GM10248 (cell line): ENCODE data around the gene LLGL1.

Experiments used
- CTCF ChIA-PET: fragments of 300-600 bp; sonication (Branson Sonifier 250); formaldehyde crosslinking; extraction: SDS; loops from one replicate; lab custom pipeline; 2021; ENCODE audit warnings: antibody characterized with exemption; lab: Yijun Ruan, JAX
- POLR2A ChIA-PET: fragments of 350-650 bp; sonication (Branson Sonifier 250); formaldehyde crosslinking; extraction: SDS; loops from one replicate; lab custom pipeline; 2020; ENCODE audit warnings: antibody characterized with exemption; lab: Yijun Ruan, JAX
- DNase-seq: peaks from one replicate; pipeline ENCODE4 v3.0.0; 2012; ENCODE audit errors: extremely low spot score
- CTCF ChIP-seq: IDR thresholded peaks from 2 replicates; pipeline ENCODE4 v1.5.1; 2012; ENCODE audit warnings: mild to moderate bottlenecking, low read depth; ENCODE audit errors: extremely low read depth, missing control alignments, control extremely low read depth

The LLGL1 gene

GRCh38 chr17:18280766-18281371 is 55.4 kb downstream of the LLGL1 start:
- no peak for DNase-seq
- CTCF ChIA-PET = interaction anchor here (1.1 to 2.4 kb wide), 2 partner anchors 10 to 32 kb away, joined by 3 to 7 read pairs; no protein-coding TSS in a partner anchor
- POLR2A ChIA-PET = no interaction called here
- no peak for TF ChIP-seq CTCF

- ChIA-PET POLR2A (no interaction called here), CTCF (no interaction called here)
- DNase-seq = no peak
- TF ChIP-seq CTCF = no peak
These were observed 56.4 kb downstream of the LLGL1 start for GRCh38 chr17:18281788-18282187.

- TF ChIP-seq CTCF = no peak
- POLR2A ChIA-PET = interaction anchor here (0.6 to 1.0 kb wide), 2 partner anchors 15 to 28 kb away, joined by 3 to 5 read pairs; no protein-coding TSS in a partner anchor
- CTCF ChIA-PET = interaction anchor here (0.9 to 1.4 kb wide), 2 partner anchors 13 to 27 kb away, joined by 3 read pairs; no protein-coding TSS in a partner anchor
- no peak for DNase-seq
These were observed 59.9 kb downstream of the LLGL1 start for GRCh38 chr17:18285296-18285695.

GRCh38 chr17:18291718-18292540 is 66.5 kb downstream of the LLGL1 start:
- CTCF ChIA-PET = no interaction called here
- no peak for TF ChIP-seq CTCF
- POLR2A ChIA-PET = no interaction called here
- DNase-seq = no peak
